HG03045 (cell line): ENCODE measurements around the gene RIN1.

Experiments used
- ATAC-seq: cut with Tn5 transposase; IDR thresholded peaks from one replicate; pipeline ENCODE4 v1.9.1; 2021; ENCODE audit warnings: mild to moderate bottlenecking, moderate library complexity; ENCODE audit not compliant: unreplicated experiment

Gene RIN1

GRCh38 chr11:66335531-66336233 lies 552 bp downstream of the RIN1 start:
- ATAC-seq = no peak

GRCh38 chr11:66334605-66335442 lies 1.4 kb downstream of the RIN1 start:
- ATAC-seq = no peak

GRCh38 chr11:66333896-66334604 lies 2.2 kb downstream of the RIN1 start:
- ATAC-seq = no peak

GRCh38 chr11:66333220-66333877 lies 2.9 kb downstream of the RIN1 start:
- no peak for ATAC-seq

GRCh38 chr11:66332371-66333219 lies 3.6 kb downstream of the RIN1 start:
- ATAC-seq = no peak

- ATAC-seq = no peak
Observed at GRCh38 chr11:66331542-66332370, 4.5 kb downstream of the RIN1 start.

GRCh38 chr11:66330931-66331330 lies 5.3 kb downstream of the RIN1 start:
- no peak for ATAC-seq

- ATAC-seq = no peak
Observed at GRCh38 chr11:66329165-66329673, 7.0 kb downstream of the RIN1 start.

- ATAC-seq = peak; percentile 55
Observed at GRCh38 chr11:66328302-66329144, 7.7 kb downstream of the RIN1 start.

- ATAC-seq = no peak
Observed at GRCh38 chr11:66328031-66328301, 8.3 kb downstream of the RIN1 start.

GRCh38 chr11:66327171-66328030 lies 8.8 kb downstream of the RIN1 start:
- no peak for ATAC-seq

GRCh38 chr11:66326261-66327111 lies 9.7 kb downstream of the RIN1 start:
- no peak for ATAC-seq

GRCh38 chr11:66325263-66325671 lies 11.0 kb downstream of the RIN1 start:
- no peak for ATAC-seq

GRCh38 chr11:66324664-66325063 lies 11.6 kb downstream of the RIN1 start:
- ATAC-seq = no peak

- no peak for ATAC-seq
Observed at GRCh38 chr11:66323684-66324083, 12.6 kb downstream of the RIN1 start.

- no peak for ATAC-seq
Observed at GRCh38 chr11:66322732-66323427, 13.4 kb downstream of the RIN1 start.
